Endothelial cell of coronary artery (primary cell): ENCODE results near the gene RXYLT1. TPM values are rescaled to one million over a fixed set of nuclear protein-coding genes. Genes with fewer than 3 reads are reported as not detected.

Source experiments
- total RNA-seq: library from RNA; depleted of rRNA; stranded (reverse); fragments of >200 nt; gene quantifications from 2 replicates; pipeline ENCODE4 v1.2.3, GENCODE V29; 2014

The RXYLT1 gene, protein sequence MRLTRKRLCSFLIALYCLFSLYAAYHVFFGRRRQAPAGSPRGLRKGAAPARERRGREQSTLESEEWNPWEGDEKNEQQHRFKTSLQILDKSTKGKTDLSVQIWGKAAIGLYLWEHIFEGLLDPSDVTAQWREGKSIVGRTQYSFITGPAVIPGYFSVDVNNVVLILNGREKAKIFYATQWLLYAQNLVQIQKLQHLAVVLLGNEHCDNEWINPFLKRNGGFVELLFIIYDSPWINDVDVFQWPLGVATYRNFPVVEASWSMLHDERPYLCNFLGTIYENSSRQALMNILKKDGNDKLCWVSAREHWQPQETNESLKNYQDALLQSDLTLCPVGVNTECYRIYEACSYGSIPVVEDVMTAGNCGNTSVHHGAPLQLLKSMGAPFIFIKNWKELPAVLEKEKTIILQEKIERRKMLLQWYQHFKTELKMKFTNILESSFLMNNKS
- total RNA-seq = 7.9 and 9.7 TPM in 2 replicates

GRCh38 chr12:63779498-63780481, at the start of gene RXYLT1:
Gene RXYLT1 (plus strand): TSS chr12:63779909. CDS start chr12:63779961, 52 bp downstream.

DNA sequence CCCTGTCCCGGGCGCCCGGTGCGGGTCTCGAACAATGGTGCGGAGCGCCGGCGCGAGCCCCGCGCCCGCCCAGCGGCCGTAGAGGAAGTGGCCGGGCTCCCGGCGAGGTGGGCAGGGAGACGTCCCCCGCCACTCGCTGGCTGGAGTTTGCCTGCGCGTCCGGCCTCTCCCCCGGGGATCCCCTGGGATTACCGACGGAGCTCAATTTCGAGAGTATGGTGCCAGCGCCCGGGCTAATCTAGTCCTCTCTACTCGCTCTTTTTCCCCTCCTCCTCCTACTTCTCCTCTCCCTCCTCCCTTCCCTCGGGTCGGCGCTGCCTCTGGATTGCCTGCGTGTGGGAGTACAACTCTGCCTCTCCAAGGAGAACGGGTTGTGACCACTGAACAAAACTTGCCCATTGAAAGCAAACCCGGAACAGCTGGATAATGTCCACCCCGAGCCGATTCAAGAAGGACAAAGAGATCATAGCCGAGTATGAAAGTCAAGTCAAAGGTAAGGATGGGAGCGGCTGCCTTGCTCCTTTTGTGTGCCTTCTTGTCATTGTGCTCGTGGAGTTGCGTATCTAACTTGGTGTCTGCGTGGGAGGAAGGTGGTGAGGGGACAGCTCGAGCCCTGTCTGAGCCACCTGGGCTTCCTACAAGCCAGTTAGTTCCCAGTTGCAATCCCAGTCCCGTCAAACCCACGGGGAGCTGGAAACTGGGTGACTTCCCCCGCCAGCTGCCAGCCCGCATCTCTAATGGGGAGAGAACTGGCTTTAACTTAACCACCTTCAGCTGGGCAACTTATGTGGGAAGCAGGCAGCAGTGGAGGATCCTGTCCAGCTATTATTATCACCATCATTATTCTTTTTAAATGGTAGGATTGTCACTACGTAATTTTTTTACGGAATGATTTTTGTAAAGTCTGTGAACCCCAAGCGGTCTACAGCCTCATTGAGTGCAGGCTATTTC, 65.0 kb downstream of the RXYLT1 start, which contains the start of gene SRGAP1:
SRGAP1 (plus strand) TSS at position 310 of the 951 bp plus-strand sequence; CDS start at position 427, 117 bp downstream.

Other genes with a start within 250 kb of the RXYLT1 start
- gene DPY19L2, start 111.4 kb upstream of the RXYLT1 start, total RNA-seq = 2.4 and 2.5 TPM in 2 replicates
- 2.0 and 5.2 TPM in 2 replicates for gene SRGAP1, start 64.8 kb downstream of the RXYLT1 start, total RNA-seq